ENCODE measurements around the gene TMEM208.

TMEM208 gene

DNA sequence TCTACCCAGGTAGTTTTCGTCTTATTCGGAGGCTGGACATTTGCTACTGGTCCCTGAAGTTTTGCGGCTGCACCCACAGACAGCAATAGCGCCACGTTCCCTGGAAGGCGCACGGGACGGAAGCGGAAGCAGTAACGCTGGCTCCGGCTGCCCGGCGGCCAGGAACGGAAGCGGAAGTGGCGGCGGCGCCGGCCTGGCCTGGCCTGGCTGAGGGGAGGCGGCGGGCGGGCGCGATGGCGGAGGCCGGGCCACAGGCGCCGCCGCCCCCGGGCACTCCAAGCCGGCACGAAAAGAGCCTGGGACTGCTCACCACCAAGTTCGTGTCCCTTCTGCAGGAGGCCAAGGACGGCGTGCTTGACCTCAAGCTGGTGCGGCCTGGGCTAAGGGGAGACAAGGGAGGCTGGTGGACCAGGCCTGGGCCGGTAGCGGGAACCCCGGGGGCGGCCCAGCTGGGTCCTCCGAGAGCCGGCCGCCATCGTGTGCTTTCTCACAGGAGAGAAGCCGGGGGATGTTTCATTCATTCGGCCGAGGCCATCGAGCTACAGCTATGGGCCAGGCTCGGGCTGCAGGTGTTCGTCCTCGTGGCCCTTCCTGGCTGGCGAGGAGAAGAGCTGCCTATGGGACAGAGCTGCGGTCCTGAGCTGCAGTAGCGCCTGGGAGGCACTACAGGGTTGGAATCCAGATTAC lies 34.8 kb upstream of the TMEM208 start, which contains the start of gene E2F4:
E2F4 (plus strand) TSS at position 161 of the 687 bp plus-strand sequence; CDS start at position 234, 73 bp downstream.
- DNase-seq (ENCODE audit: low read depth): peak; percentile 83
- TF ChIP-seq, protein P1, sequence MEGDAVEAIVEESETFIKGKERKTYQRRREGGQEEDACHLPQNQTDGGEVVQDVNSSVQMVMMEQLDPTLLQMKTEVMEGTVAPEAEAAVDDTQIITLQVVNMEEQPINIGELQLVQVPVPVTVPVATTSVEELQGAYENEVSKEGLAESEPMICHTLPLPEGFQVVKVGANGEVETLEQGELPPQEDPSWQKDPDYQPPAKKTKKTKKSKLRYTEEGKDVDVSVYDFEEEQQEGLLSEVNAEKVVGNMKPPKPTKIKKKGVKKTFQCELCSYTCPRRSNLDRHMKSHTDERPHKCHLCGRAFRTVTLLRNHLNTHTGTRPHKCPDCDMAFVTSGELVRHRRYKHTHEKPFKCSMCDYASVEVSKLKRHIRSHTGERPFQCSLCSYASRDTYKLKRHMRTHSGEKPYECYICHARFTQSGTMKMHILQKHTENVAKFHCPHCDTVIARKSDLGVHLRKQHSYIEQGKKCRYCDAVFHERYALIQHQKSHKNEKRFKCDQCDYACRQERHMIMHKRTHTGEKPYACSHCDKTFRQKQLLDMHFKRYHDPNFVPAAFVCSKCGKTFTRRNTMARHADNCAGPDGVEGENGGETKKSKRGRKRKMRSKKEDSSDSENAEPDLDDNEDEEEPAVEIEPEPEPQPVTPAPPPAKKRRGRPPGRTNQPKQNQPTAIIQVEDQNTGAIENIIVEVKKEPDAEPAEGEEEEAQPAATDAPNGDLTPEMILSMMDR (IDR thresholded peaks at IDR 0.05; ENCODE audit: low read depth, low read length, missing control alignments): no peak
- H3K4me3 ChIP-seq (ENCODE audit: low read depth, low read length): peak within 1 kb of the TSS; percentile 96
- in situ Hi-C loops (cut with HindIII; ENCODE audit: low sequenced_read_pairs): no loop called here

DNA sequence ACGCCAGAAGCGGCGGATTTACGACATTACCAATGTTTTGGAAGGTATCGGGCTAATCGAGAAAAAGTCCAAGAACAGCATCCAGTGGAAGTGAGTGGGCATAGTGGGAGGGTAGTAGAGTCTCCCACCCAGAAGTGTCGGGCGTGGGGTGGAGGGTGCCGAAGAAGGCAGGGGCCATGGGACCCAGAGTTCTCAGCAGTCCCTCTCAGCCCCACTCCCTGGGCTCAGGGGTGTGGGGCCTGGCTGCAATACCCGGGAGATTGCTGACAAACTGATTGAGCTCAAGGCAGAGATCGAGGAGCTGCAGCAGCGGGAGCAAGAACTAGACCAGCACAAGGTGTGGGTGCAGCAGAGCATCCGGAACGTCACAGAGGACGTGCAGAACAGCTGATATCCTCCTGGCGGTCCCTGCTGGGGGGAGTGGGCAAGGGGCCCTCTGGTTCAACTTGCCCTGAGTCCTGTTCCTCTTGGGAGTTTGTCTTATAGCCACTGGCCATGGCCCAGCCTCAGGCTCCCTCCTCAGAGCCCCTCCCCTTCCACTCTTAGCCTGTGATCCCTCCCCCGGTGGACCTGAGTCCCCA lies 34.1 kb upstream of the TMEM208 start:
- TF ChIP-seq, protein P1 (IDR thresholded peaks at IDR 0.05; ENCODE audit: low read depth, low read length, missing control alignments): no peak
- in situ Hi-C loops (cut with HindIII; ENCODE audit: low sequenced_read_pairs): no loop called here
- peak overlapping the region; percentile 96 for H3K4me3 ChIP-seq (ENCODE audit: low read depth, low read length)
- DNase-seq (ENCODE audit: low read depth): no peak

DNA sequence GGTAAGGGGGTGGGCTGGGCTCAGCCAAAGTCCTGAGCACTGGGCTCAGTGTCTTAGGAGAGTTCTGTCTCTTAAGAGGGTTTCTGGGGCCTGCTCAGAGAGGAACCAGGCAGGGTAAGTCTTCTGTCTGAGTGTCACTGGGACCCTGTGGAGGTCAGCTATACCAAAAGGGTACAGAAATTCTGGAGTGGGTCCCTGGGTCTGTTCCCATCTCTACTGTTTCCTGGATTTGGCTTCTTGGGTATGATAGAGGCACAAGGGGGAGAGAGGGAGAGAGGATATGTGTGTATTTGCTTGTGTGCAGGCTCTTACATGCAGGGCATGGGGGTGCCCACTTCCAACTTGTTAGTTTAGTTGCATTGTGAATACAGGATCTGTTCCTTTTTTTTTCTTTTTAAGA lies 33.4 kb upstream of the TMEM208 start:
- DNase-seq (ENCODE audit: low read depth): no peak
- in situ Hi-C loops (cut with HindIII; ENCODE audit: low sequenced_read_pairs): no loop called here
- TF ChIP-seq, protein P1 (IDR thresholded peaks at IDR 0.05; ENCODE audit: low read depth, low read length, missing control alignments): no peak
- no peak overlapping the region for H3K4me3 ChIP-seq (ENCODE audit: low read depth, low read length)

DNA sequence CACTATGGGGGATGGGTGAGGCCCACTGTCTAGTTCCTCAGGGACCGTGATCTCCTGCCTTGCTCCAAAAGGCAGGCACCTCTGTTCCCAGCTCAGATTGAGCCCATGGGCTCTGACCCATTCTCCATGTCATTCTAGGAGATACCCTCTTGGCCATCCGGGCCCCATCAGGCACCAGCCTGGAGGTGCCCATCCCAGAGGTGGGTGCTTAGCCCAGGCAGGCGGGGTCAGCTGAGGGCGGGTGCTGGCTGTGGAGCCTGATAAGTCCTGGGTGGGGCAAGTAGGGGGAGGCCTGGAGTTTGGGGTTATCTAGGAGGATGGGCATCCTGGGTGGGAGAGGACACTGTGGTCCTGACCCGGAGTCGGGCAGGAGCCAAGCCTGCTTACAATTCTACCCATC lies 32.7 kb upstream of the TMEM208 start:
- DNase-seq (ENCODE audit: low read depth): no peak
- in situ Hi-C loops (cut with HindIII; ENCODE audit: low sequenced_read_pairs): no loop called here
- TF ChIP-seq, protein P1 (IDR thresholded peaks at IDR 0.05; ENCODE audit: low read depth, low read length, missing control alignments): no peak
- H3K4me3 ChIP-seq (ENCODE audit: low read depth, low read length): no peak overlapping the region

DNA sequence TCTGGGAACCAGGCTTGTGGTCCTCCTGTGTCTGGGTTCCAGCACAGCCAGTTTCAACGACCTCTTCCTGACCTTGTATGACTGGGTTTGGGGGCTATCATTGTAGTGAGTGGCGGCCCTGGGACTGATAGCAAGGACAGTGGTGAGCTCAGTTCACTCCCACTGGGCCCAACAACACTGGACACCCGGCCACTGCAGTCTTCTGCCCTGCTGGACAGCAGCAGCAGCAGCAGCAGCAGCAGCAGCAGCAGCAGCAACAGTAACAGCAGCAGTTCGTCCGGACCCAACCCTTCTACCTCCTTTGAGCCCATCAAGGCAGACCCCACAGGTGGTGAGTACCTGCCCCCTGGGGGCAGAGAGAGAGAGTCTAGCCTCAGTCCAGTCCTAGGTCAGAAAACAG lies 31.3 kb upstream of the TMEM208 start:
- DNase-seq (ENCODE audit: low read depth): no peak
- in situ Hi-C loops (cut with HindIII; ENCODE audit: low sequenced_read_pairs): no loop called here
- H3K4me3 ChIP-seq (ENCODE audit: low read depth, low read length): no peak overlapping the region
- TF ChIP-seq, protein P1 (IDR thresholded peaks at IDR 0.05; ENCODE audit: low read depth, low read length, missing control alignments): no peak

DNA sequence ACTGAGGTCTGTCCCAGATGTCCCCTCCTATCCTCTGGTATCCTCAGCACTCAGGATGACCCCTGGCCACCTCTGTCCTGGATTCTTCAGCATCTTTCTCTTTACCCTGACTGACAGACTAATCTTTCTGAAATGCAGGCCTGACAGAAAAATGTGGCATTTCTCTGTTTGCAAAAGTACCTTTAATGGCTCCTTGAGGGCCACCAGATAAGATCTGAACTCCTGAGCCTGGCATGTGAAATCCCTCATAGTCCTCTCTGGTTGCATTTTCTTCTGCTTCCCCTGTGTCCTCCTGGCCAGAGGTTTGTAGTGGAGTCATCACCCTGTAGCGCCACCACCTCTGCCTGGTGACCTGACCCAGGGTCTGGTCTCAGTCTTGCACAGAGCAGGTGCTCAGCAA lies 30.0 kb upstream of the TMEM208 start:
- in situ Hi-C loops (cut with HindIII; ENCODE audit: low sequenced_read_pairs): no loop called here
- H3K4me3 ChIP-seq (ENCODE audit: low read depth, low read length): no peak overlapping the region
- TF ChIP-seq, protein P1 (IDR thresholded peaks at IDR 0.05; ENCODE audit: low read depth, low read length, missing control alignments): no peak
- no peak for DNase-seq (ENCODE audit: low read depth)
